Endothelial cell of umbilical vein (primary cell): ENCODE data around the gene GPR146. TPM values are rescaled to one million over a fixed set of nuclear protein-coding genes. Genes with fewer than 3 reads are reported as not detected.

ENCODE experiments used
- BruUV-seq: library from RNA; stranded (reverse); fragments of 400-500 nt; replicated peaks from 2 replicates; lab custom pipeline; 2021; lab: Mats Ljungman, UMichigan
- CTCF ChIA-PET: fragments of 300-600, 350-600 bp; sonication (Branson Sonifier 250); formaldehyde crosslinking; loops from one replicate; lab custom pipeline; 2021; ENCODE audit warnings: antibody characterized with exemption, inconsistent platforms; lab: Charles Lee
- POLR2A ChIA-PET: fragments of 300-600, 350-600 bp; sonication (Branson Sonifier 250); formaldehyde crosslinking; loops from one replicate; lab custom pipeline; 2021; ENCODE audit warnings: antibody characterized with exemption, inconsistent platforms; lab: Charles Lee
- DNase-seq: peaks from one replicate; pipeline ENCODE4 v3.0.0-alpha.2; 2011; ENCODE audit warnings: low read depth, low spot score
- FAIRE-seq: peaks from 2 replicates; lab custom pipeline; 2011; peaks lifted over from hg19 to GRCh38; lab: Jason Lieb, UNC
- H2AFZ ChIP-seq: 2 replicates; pipeline ENCODE4 v1.6.0; 2012; ENCODE audit warnings: low read depth, low read length, control low read depth, inconsistent platforms
- H3K27ac ChIP-seq: 2 replicates; pipeline ENCODE4 v1.5.1; 2011; ENCODE audit warnings: low read depth, mild to moderate bottlenecking, control low read depth, low read length, moderate library complexity; ENCODE audit not compliant: insufficient read depth
- H3K27me3 ChIP-seq, 2 experiments: 2 replicates each; pipeline versions ENCODE4 v1.6.0 to v1.6.1; 2011; ENCODE audit warnings: low read length in 2 of 2, mixed read lengths in 1 of 2; ENCODE audit not compliant: control insufficient read depth in 2 of 2, insufficient read depth in 2 of 2
- H3K36me3 ChIP-seq, 2 experiments: 2 replicates in 1 of 2; 3 replicates in 1 of 2; pipeline ENCODE4 v1.5.1; 2011; ENCODE audit warnings: low read length in 2 of 2, mild to moderate bottlenecking in 1 of 2, moderate library complexity in 1 of 2; ENCODE audit not compliant: control insufficient read depth in 2 of 2, insufficient read depth in 2 of 2; ENCODE audit errors: extremely low read depth in 1 of 2
- H3K4me1 ChIP-seq: 3 replicates; pipeline ENCODE4 v1.5.1; 2011; ENCODE audit warnings: mild to moderate bottlenecking, low read length; ENCODE audit not compliant: control insufficient read depth, insufficient read depth; ENCODE audit errors: extremely low read depth
- H3K4me2 ChIP-seq: 2 replicates; pipeline ENCODE4 v1.6.1; 2011; ENCODE audit warnings: low read length, control low read depth, mixed read lengths; ENCODE audit not compliant: insufficient read depth
- H3K4me3 ChIP-seq, 3 experiments: fragments of 200-600 bp in 1 of 3; sonication (generic), shearing (Covaris generic) in 1 of 3; replicated peaks in 1 of 3; 2 replicates each; pipeline ENCODE4 v1.5.1; 2011 to 2016; ENCODE audit warnings: control low read depth in 3 of 3, low read length in 3 of 3, mild to moderate bottlenecking in 2 of 3, inconsistent platforms in 1 of 3, low read depth in 1 of 3, moderate library complexity in 1 of 3; ENCODE audit not compliant: insufficient read depth in 1 of 3
- H3K79me2 ChIP-seq: 2 replicates; pipeline ENCODE4 v1.6.0; 2012; ENCODE audit warnings: low read length, inconsistent platforms; ENCODE audit not compliant: control insufficient read depth, insufficient read depth
- H3K9ac ChIP-seq: replicated peaks from 2 replicates; pipeline ENCODE3; 2011; ENCODE audit warnings: low read length, control low read depth; ENCODE audit not compliant: insufficient read depth; ENCODE audit errors: extremely low read depth
- H3K9me1 ChIP-seq: replicated peaks from 3 replicates; pipeline ENCODE4 v1.6.0; 2011; ENCODE audit warnings: mild to moderate bottlenecking, low read length; ENCODE audit not compliant: control insufficient read depth, insufficient read depth; ENCODE audit errors: extremely low read depth
- H3K9me3 ChIP-seq: replicated peaks from 2 replicates; pipeline ENCODE4 v1.5.1; 2012; ENCODE audit warnings: low read length, inconsistent platforms; ENCODE audit not compliant: control insufficient read depth, insufficient read depth
- H4K20me1 ChIP-seq: replicated peaks from 2 replicates; pipeline ENCODE3; 2011; ENCODE audit warnings: mild to moderate bottlenecking, low read length; ENCODE audit not compliant: control insufficient read depth, insufficient read depth; ENCODE audit errors: extremely low read depth
- CTCF ChIP-seq, 2 donors: IDR thresholded peaks; 1 replicate in 1 of 2; 2 replicates in 1 of 2; pipeline ENCODE4 v1.5.1; 2011; ENCODE audit warnings: low read length in 2 of 2, mild to moderate bottlenecking in 2 of 2, moderate library complexity in 2 of 2, control low read depth in 1 of 2, inconsistent platforms in 1 of 2, low read depth in 1 of 2; ENCODE audit not compliant: insufficient read depth in 1 of 2; ENCODE audit errors: extremely low read depth in 1 of 2
- EZH2 ChIP-seq: IDR thresholded peaks from 2 replicates; pipeline ENCODE4 v1.6.1; 2012; ENCODE audit warnings: borderline replicate concordance, low read depth, mild to moderate bottlenecking, moderate library complexity, low read length, inconsistent platforms; ENCODE audit not compliant: severe bottlenecking
- FOS ChIP-seq: IDR thresholded peaks from 2 replicates; pipeline ENCODE4 v1.6.1; 2011; ENCODE audit warnings: mild to moderate bottlenecking, low read length, moderate library complexity, borderline replicate concordance; ENCODE audit not compliant: insufficient read depth
- GATA2 ChIP-seq: IDR thresholded peaks from 2 replicates; pipeline ENCODE4 v1.7.0; 2011; ENCODE audit warnings: low read depth, mild to moderate bottlenecking, moderate library complexity, mixed read lengths, low read length; ENCODE audit not compliant: insufficient read length, insufficient read depth
- JUN ChIP-seq: IDR thresholded peaks from 2 replicates; pipeline ENCODE4 v1.6.1; 2011; ENCODE audit warnings: borderline replicate concordance, low read depth; ENCODE audit not compliant: insufficient read length, insufficient read depth
- MAX ChIP-seq: IDR thresholded peaks from 2 replicates; pipeline ENCODE4 v1.6.1; 2011; ENCODE audit not compliant: insufficient read depth, insufficient read length
- MYC ChIP-seq: IDR thresholded peaks from one replicate; pipeline ENCODE4 v1.6.1; 2011; ENCODE audit warnings: mild to moderate bottlenecking, low read depth, low read length
- POLR2A ChIP-seq: IDR thresholded peaks from 2 replicates; pipeline ENCODE4 v1.6.1; 2012; ENCODE audit warnings: low read depth, mild to moderate bottlenecking, control low read depth, low read length
- POLR2AphosphoS5 ChIP-seq: IDR thresholded peaks from 2 replicates; pipeline ENCODE4 v1.6.1; 2012; ENCODE audit warnings: low read depth, mild to moderate bottlenecking, control low read depth, low read length, moderate library complexity; ENCODE audit not compliant: insufficient read depth
- dilution Hi-C: fragments of 300-500 bp; cut with MboI; formaldehyde crosslinking; loops from one replicate; pipeline ENCODE4 v1.15.0; 2019; ENCODE audit warnings: low sequenced_read_pairs; ENCODE audit not compliant: extremely low pct_ligation_motif_present
- intact Hi-C: fragments of 100-400 bp; cut with micrococcal nuclease; formaldehyde crosslinking; loops from one replicate; pipeline ENCODE4 v1.10.0; 2022
- polyA plus RNA-seq, 4 experiments: library from polyadenylated mRNA; depleted of rRNA in 3 of 4; stranded (reverse) in 3 of 4; unstranded in 1 of 4; fragments of >200 nt; gene quantifications; 2 replicates each; pipeline versions ENCODE4 v1.2.1 to v1.2.3, GENCODE V29; 2011 to 2012; ENCODE audit warnings: missing spikeins in 1 of 4
- total RNA-seq: library from RNA; stranded (reverse); gene quantifications from 2 replicates; pipeline ENCODE4 v1.2.3, GENCODE V29; 2021

Gene GPR146
- total and polyA plus RNA-seq, 2 donors (not counting 3 experiments of a cell fraction or from before 2014, with no cell fraction given): 18.5 to 44.8 TPM

DNA sequence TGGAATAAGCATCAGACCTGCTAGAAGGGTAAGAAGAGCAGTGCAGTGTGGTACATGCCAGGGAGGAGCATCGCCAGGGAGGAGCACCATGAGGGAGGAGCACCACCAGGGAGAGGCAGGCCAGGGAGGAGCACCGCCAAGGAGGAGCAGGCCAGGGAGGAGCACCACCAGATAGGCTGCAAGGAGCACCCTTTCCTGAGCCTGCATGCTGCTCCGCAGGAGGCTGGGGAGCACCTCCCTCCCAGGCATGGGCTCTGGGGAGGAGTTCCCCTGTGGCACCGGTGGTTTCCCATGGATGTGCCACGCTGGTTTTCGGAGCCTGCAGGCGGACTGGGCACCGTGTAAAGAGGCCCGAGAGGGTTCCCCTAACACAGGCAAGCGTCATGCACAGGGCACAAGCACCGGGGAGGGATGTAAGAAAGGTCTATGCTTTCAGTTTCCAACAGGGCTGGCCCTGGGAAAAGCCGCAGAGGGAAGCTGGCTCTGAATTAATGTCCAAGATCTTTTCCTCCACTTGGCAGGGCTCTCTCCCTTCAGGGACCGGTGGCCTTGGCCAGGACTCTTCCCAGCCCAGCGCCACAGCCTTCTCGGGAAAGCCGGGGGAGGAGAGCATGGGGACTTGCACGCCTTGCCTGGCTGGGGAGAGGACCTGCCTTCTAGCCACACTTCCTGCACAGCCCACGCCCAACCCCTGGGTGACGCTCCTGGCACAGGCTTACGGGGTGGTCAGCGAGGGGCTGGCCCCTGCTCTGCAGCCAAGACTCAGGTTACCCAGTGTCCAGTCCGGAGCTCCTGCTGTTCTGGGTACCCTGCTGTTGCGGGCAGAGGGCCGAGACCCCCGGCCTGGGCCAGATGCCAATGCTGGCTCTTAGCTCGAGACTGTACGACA, 32.1 kb downstream of the GPR146 start:
- ChIA-PET POLR2A (no interaction called here), CTCF (interaction anchor here (1.0 to 1.7 kb wide), 4 partner anchors 9 to 47 kb away, joined by 3 to 7 read pairs (median 5); no protein-coding TSS in a partner anchor)
- Histone ChIP-seq H3K79me2 (no peaks in the 10 kb centered on the region), H3K36me3 (no peaks in the 10 kb centered on the region), H3K4me3 (no peak overlapping the region), H4K20me1 (no peaks in the 10 kb centered on the region), H3K4me2 (no peak overlapping the region), H3K27ac (no peak overlapping the region), H3K9me1 (no peaks in the 10 kb centered on the region), H3K9ac (no peak overlapping the region), H3K9me3 (no peaks in the 10 kb centered on the region), H3K27me3 (no peaks in the 10 kb centered on the region), H2AFZ (no peak overlapping the region), H3K4me1 (no peaks in the 10 kb centered on the region)
- no TSS peak for BruUV-seq
- dilution Hi-C loops (no loop called here), intact Hi-C loops (no loop called here)
- DNase-seq (no peak), FAIRE-seq (no peak)
- no peak for TF ChIP-seq GATA2
- TF ChIP-seq EZH2: no peak
- no peak for TF ChIP-seq MYC
- no peak for TF ChIP-seq FOS
- TF ChIP-seq CTCF (IDR thresholded peaks at IDR 0.05; ENCODE audit: extremely low read depth in 1 of 2, insufficient read depth in 1 of 2, low read depth in 1 of 2, low read length in 2 of 2): no peak
- no peak for TF ChIP-seq JUN
- TF ChIP-seq POLR2AphosphoS5: no peak
- TF ChIP-seq POLR2A: no peak
- TF ChIP-seq MAX: no peak
